Measurements from ENCODE around the gene RASL11A.

GRCh38 chr13:27270594-27271520, at the start of gene RASL11A:
- TF ChIP-seq RAD21 (IDR thresholded peaks at IDR 0.05; ENCODE audit: low read length) (no peak), FOXJ3 (CRISPR knock-in tag; IDR thresholded peaks at IDR 0.05) (no peak), CTCF (IDR thresholded peaks at IDR 0.05) (peak; percentile 93)
